GM11168 (cell line): Measurements from ENCODE around the gene MROH2A.

Source experiments
- in situ Hi-C: fragments of 300-500 bp; cut with MboI; formaldehyde crosslinking; loops from one replicate; pipeline ENCODE4 v1.12.0; 2022; ENCODE audit warnings: low sequenced_read_pairs; ENCODE audit not compliant: unreplicated experiment

The MROH2A gene

GRCh38 chr2:233817995-233818638 lies 40.0 kb downstream of the MROH2A start:
- in situ Hi-C loops: no loop called here

DNA sequence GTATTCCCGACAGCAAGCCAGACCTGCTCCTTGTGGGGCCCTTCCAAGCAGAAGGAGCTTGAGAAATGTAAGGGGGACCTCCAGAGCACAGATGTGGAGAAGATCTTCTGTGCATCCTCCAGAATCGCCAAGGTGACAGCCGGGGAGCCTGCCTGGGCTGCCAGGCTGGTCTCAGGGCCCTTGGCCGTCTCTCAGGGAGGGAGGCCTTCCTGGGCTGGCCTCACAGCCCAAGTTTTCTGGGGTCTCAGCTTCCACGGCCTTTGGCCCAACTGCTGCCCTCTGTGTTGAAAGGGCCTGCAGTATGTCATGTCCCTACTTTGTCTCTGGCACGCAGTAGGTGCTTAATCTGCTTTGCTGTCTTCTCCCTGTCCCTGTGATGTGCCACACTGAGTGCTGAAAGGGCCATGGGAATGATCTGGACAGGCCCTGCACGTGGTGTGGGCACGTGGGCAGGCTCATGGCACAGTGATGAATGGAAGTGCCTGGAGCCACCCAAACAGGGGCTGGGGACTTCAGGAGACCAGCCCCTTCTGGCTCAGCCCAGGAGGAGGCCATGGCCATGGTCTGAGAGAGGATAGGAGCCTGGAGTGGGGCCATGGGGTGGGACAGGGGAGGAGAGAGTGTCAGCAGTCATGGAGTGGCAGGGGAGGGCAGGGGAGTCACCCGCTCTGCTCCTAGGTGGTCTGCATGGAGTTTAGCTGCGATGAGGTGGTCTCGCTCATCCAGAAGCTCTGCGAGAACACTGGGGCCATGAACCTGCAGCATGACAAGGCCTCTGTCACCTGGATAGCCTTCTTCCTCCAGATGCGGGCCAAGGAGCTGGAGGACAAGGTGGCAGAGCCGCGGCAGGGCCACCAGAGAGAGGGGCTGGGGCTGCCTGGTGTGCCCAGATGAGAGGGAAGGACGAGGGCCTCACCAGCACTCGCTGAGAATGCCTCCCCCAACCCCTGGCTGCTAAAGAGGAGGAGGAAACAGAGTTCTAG lies 40.8 kb downstream of the MROH2A start:
- in situ Hi-C loops: no loop called here

DNA sequence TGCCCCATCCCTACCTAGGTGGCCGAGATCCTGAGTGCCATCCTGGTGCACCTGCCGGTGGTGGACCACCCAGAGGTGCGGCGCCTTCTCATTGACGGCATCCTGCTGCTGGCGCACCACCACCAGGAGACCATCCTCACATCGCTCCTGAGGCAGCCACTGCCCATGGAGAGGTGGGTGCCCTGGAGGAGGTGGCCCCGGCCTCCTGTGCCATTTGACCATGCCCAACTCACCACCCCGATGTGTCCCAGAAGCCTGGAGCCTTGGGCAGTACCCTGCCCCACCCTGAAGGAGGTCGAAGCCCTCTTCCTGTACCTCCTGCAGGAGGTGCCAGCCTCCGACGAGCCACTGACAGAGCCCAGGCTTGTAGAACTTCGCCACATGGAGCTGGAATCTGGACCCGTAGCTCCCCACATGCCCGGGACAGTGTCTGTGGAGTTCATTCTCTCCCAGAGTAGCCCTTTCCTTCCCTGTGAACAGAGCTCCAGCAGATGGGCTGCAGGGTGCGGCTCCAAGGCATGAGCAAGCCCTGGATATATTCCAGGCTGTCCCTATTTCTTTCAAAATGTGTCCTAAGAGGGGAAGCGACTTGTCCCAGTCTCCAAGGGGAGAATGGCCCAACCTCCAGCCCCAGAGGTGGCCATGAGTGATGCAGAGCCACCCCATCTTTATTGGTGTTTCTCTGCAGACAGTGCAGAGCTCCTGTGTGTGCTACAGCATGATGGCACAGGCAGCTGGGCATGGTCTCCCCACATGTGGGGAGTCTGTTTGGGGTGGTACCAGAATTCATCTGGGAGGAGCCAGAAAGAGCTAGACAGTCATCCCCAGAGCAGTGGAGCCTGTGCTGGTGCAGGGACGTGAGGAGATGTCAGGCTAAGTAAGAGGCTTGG lies 42.0 kb downstream of the MROH2A start:
- in situ Hi-C loops: no loop called here

- in situ Hi-C loops: no loop called here
These were observed 42.6 kb downstream of the MROH2A start for GRCh38 chr2:233820774-233821105.

- in situ Hi-C loops: no loop called here
These were observed 43.1 kb downstream of the MROH2A start for GRCh38 chr2:233821196-233821595.

DNA sequence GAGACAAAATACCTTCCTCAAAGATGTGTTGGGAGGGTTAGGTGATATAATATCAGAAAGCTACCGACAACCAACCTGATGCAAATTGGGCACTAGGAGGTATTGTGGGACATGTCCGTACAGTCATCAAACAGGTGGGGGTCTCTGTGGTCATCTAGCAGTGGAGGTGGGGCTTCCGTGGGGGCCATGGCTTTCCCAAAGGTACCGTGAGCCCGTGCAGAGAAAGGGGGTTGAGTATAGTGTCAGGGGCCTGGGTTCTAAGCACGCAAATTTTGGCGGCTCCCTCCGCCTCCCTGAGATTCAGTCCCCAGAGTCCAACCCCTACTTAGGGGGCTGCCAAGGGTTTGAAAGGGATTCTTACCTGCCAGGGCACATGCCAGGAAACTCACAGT lies 43.6 kb downstream of the MROH2A start:
- in situ Hi-C loops: no loop called here

GRCh38 chr2:233822101-233822771 lies 44.1 kb downstream of the MROH2A start:
- in situ Hi-C loops: no loop called here

DNA sequence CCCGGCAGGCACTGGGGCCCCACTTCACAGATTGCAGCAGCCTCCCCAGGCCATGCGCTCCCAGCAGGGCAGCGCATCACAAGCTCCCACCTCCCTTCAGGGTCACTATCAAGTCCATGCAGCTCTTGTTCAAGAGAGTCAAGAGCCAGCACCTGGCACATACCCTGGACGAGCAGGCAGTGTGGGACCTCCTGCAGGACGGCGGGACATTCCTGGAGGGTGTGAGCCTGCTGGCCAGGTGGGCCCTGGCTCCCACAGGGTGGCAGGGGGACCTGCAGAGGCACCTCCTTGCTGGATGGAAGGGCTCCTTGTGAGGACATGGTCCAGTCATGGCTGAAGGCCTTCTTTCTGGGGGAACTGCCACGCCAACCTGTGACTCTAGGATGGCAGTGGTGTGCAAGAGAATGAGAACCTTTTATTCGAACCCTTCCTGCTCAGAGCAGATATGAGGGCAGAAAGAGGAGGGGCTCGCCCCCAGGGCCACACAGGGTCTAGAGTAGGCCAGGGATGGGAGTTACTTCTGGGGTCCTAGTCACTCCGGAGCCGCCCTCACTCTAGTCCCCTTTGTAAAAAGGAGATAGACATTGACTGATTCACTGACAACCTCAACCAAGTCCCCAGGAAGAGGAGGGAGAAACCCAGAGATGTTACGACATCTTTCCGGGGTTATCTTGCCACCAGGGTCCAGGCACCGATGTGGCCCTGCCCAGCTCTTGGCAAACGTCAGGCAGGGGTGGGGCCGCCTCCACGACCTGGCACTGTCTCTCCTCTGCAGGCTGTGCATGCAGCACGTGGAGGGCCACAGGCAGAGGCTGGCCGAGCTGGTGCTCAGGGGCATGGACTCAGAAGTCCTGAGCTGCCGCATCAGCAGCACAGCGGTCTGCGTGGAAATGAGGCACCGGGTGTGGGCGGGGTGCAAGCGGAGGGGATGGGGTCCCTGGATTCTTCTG lies 44.9 kb downstream of the MROH2A start:
- in situ Hi-C loops: no loop called here

GRCh38 chr2:233823731-233824121 lies 45.6 kb downstream of the MROH2A start:
- in situ Hi-C loops: no loop called here

DNA sequence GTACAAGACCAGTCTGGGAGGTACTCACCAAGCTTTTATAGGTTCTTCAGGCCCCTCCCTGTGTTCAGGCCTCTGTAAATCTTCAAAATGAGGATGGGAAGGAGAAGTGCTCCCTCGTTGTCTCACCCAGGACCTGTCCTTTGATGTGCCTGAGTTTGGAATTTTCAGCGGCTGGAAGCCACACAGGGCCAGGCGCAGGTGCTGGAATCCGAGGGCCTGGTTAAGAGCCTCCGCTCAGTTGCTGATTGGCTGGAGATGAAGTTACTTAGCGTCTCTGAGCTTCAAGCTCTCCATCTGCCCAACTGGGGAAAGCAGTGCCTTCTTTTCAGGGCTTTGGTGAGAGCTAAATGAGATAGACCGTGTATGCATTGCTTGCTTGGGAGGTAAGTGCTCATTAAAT lies 46.2 kb downstream of the MROH2A start:
- in situ Hi-C loops: no loop called here

- in situ Hi-C loops: no loop called here
These were observed 50.5 kb downstream of the MROH2A start for GRCh38 chr2:233828546-233829192.

DNA sequence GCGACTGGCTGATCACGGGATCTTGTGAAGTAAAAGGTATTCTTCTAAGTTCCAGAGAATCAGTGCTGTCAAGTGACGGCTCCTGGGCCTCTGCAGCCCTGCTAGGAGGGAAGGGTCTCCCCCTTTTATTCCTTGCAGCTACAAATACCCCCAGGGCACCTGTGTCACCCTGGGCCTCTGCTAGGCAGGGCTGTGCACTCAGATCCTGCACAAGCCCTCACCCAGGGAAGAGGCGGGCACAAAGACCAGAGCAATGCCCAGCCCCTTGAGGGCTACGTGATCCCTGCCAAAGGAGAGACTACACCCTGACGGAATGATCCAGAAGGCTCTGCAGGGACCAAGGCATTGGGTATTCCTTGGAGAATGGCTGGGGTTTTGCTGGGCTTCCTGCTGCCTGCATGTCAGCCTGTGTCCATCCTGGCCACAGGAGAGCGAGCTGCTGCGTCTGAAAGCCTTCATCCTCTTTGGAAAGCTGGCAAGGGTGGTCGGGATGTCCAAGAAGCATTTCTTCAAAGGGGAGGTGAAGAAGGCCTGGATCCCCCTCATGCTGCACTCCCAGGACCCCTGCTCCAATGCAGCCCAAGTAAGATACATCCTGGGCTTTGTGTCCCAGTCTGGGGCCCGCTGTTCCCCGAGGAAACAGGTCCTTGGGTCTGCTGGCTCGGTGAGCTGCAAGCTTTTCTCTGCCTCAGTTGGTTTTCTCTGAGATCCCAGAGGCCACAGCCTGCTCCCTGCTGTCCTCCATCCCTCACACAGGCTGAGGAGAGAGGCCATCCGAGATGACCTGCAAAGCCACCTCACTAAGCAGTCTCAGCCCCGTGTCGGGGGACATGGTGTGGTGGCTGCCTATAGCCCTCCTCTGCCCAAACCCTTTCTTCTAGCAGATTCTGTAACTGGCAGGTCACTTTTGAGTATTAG lies 51.3 kb downstream of the MROH2A start:
- in situ Hi-C loops: no loop called here

DNA sequence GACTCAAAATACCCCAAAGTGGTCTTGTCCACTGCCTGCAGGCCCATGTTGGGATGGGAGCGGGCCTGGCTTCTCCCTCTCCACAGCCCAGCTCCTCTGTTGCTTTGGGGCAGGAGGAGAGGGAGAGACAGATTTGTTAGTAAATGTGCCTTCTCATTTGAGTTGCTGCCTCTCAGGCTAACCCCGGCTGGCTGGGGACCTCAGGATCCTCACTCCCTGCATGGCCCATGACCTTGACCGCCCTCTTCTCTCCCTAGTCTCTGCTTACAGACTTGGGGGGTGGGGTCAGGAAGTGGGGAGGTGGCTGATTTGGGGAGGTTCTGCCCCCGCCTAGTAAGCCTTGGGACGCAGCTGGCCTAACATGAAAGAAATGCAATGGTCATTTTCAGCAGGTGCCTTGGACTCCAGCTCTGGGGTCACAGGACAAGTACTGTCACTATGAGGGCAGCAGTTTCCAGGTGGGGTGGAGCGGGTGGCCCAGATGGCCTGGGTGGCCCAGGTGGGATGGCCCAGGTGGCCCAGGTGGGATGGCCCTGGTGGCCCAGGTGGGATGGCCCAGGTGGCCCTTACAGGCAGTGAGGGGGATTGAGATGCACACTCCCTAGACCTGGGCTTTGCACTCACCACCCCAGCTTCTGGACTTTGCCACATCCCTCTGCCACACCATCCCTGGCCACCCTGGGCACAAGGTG lies 52.1 kb downstream of the MROH2A start:
- in situ Hi-C loops: no loop called here

GRCh38 chr2:233831011-233831721 lies 53.0 kb downstream of the MROH2A start:
- in situ Hi-C loops: no loop called here

GRCh38 chr2:233831861-233832260 lies 53.7 kb downstream of the MROH2A start:
- in situ Hi-C loops: no loop called here

GRCh38 chr2:233832414-233832813 lies 54.3 kb downstream of the MROH2A start:
- in situ Hi-C loops: no loop called here
